SU-DHL-6 (cell line): ENCODE measurements around the gene RCOR2.

Experiments
- CTCF ChIP-seq: fragments of 200-600 bp; sonication (generic); IDR thresholded peaks from one replicate; pipeline ENCODE4 v1.5.1; 2017; ENCODE audit warnings: antibody characterized with exemption, mild to moderate bottlenecking, low read length, moderate library complexity; ENCODE audit not compliant: insufficient read depth, poor library complexity, severe bottlenecking
- EZH2phosphoT487 ChIP-seq: fragments of 200-600 bp; sonication (generic), shearing (Covaris generic); conservative IDR thresholded peaks from 2 replicates; pipeline ENCODE4 v1.6.1; 2018; ENCODE audit warnings: mild to moderate bottlenecking, antibody characterized with exemption, low read length, moderate library complexity, mixed read lengths

- TF ChIP-seq CTCF (no peak), EZH2phosphoT487 (no peak)
Measured at GRCh38 chr11:63911876-63912275, 5.1 kb downstream of the RCOR2 start.
